GM12874 (cell line): ENCODE results near the gene GRID1.

ENCODE experiments used
- CTCF ChIP-seq: IDR thresholded peaks from 2 replicates; pipeline ENCODE4 v1.5.1; 2011; ENCODE audit warnings: low read depth, mild to moderate bottlenecking, control low read depth, low read length, moderate library complexity; ENCODE audit not compliant: insufficient read depth

GRID1 gene

GRCh38 chr10:86355571-86356038, 11.0 kb downstream of the GRID1 start:
- TF ChIP-seq CTCF = no peak

GRCh38 chr10:86354761-86355540, 11.6 kb downstream of the GRID1 start:
- no peak for TF ChIP-seq CTCF

- TF ChIP-seq CTCF = no peak
Observed at GRCh38 chr10:86353506-86354485, 12.8 kb downstream of the GRID1 start.

- TF ChIP-seq CTCF = no peak
Observed at GRCh38 chr10:86350897-86351296, 15.7 kb downstream of the GRID1 start.

GRCh38 chr10:86349940-86350630, 16.5 kb downstream of the GRID1 start:
- TF ChIP-seq CTCF = no peak

GRCh38 chr10:86349474-86349873, 17.1 kb downstream of the GRID1 start:
- peak; percentile 53 for TF ChIP-seq CTCF
